ENCODE results near the gene RFX8. TPM values are rescaled to one million over a fixed set of nuclear protein-coding genes. Genes with fewer than 3 reads are reported as not detected.
"Not testable (repeated sequence)": the region's sequence is repeated elsewhere in the genome, so short reads cannot be mapped to it uniquely, and the experiment has no call there.

The RFX8 gene
- total RNA-seq, 2 donors from 2014 or later, result 1.4 to 2.3 TPM

DNA sequence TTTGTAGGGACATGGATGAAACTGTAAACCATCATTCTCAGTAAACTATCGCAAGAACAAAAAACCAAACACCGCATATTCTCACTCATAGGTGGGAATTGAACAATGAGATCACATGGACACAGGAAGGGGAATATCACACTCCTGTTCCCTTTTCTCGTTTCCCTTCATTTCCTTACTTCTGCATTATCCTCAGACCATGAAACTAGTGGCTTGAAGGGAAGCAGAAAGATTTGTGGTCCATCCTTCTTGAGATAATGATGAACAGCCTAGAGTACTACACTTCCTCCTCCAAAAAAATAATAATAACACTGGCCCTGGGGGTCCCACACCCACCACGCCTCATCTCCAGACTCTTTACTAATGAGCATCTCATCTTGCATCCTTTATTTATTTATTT is 30.4 kb upstream of the RFX8 start:
- not testable (repeated sequence) for ATAC-seq (replicated peaks in 1 of 2); H3K4me3 Mint-ChIP-seq; H3K27me3 Mint-ChIP-seq (ENCODE audit: low read depth); H3K9me3 Mint-ChIP-seq; H3K36me3 Mint-ChIP-seq (ENCODE audit: insufficient read depth in 2 of 2); H3K27ac Mint-ChIP-seq; DNase-seq
- peaks cover 20% of the 10 kb centered on the region for H3K4me1 Mint-ChIP-seq (ENCODE audit: low read depth)

DNA sequence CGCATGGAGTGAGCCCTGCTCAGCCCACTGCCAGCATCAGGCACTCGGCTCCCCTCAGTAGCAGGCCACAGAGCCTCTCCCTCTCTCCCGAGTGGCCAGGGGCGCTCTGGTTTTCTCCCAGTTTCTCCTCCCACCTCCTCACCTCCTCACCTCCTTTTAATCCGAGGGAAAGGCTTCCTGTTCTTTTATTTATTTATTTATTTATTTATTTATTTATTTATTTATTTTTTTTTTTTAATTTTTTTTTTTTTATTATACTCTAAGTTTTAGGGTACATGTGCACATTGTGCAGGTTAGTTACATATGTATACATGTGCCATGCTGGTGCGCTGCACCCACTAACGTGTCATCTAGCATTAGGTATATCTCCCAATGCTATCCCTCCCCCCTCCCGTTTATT is 29.8 kb upstream of the RFX8 start:
- H3K4me3 Mint-ChIP-seq; DNase-seq; H3K9me3 Mint-ChIP-seq; ATAC-seq (replicated peaks in 1 of 2); H3K36me3 Mint-ChIP-seq (ENCODE audit: insufficient read depth in 2 of 2); H3K27ac Mint-ChIP-seq; H3K27me3 Mint-ChIP-seq (ENCODE audit: low read depth): not testable (repeated sequence)
- H3K4me1 Mint-ChIP-seq (ENCODE audit: low read depth), result peaks cover 20% of the 10 kb centered on the region

DNA sequence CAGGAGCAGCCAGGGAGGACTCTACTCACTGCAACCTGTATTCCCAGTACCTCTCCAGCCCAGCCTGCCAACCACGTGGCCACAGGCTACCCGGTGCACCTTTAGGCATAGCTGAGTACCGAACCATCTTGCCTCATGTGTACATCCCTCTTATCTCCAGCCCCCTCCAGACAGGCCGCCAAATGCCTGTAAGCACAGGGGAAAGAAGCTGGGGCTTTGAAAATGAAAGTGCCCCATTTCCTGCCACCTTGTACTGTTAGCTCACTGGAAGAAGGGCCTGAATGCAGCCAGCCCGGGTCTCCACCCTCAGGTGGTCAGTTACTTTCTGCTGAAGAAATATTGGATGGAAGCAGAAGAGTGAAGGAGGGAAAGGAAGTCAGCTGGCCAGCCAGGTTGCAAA is 27.2 kb upstream of the RFX8 start:
- no peaks in the 10 kb centered on the region for H3K27me3 Mint-ChIP-seq (ENCODE audit: low read depth)
- no peak overlapping the region for H3K27ac Mint-ChIP-seq
- H3K9me3 Mint-ChIP-seq, result no peaks in the 10 kb centered on the region
- DNase-seq, result no peak
- peak; percentile 19 to 30 for ATAC-seq (replicated peaks in 1 of 2)
- peaks cover 20% of the 10 kb centered on the region for H3K4me1 Mint-ChIP-seq (ENCODE audit: low read depth)
- H3K4me3 Mint-ChIP-seq, result no peak overlapping the region
- H3K36me3 Mint-ChIP-seq (ENCODE audit: insufficient read depth in 2 of 2), result no peaks in the 10 kb centered on the region

DNA sequence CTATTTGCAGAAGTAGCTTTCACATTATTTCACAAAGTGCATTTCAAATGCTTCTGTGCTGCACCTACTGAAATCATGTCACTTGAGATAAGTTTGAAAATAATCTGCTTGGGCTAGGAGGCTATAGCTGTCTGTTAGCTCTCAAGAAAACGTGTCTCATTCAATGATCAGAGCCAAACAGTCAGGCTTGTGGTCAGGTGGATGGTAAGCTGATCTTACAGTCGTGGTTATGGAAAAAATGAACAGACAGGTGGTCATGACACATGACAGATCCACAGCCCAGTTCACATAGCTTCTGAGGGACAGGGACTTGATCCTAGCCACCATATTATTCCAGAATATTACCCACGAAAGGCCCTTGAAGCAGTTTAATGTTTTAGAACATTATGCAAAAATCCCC is 26.5 kb upstream of the RFX8 start:
- Mint-ChIP-seq H3K4me1 (ENCODE audit: low read depth) (peaks cover 20% of the 10 kb centered on the region), H3K27ac (no peak overlapping the region), H3K27me3 (ENCODE audit: low read depth) (no peaks in the 10 kb centered on the region), H3K4me3 (no peak overlapping the region), H3K9me3 (no peaks in the 10 kb centered on the region), H3K36me3 (ENCODE audit: insufficient read depth in 2 of 2) (no peaks in the 10 kb centered on the region)
- DNase-seq (peak; percentile 20 to 25), ATAC-seq (replicated peaks in 1 of 2) (peak; percentile 92 to 94)

DNA sequence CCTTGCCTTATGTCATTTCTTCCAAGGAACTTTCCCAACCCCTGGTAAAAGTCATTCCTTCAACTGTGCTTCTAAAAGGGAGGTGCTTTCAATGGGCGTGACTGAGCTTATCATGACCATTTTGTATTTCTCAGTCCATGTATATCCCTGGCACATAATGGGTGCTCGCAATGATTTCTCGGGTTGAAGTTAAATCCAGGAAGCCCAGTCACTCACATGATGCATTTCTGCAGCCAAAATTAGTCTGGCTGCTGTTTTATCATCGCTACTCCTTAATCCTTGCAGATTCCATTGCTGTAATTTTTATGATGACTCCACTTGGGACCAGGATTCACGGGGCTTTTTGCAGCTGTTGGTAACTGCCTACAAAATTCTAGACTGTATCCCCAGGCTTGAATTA is 25.9 kb upstream of the RFX8 start:
- no peak overlapping the region for H3K4me3 Mint-ChIP-seq
- H3K27me3 Mint-ChIP-seq (ENCODE audit: low read depth), result no peaks in the 10 kb centered on the region
- H3K36me3 Mint-ChIP-seq (ENCODE audit: insufficient read depth in 2 of 2), result no peaks in the 10 kb centered on the region

DNA sequence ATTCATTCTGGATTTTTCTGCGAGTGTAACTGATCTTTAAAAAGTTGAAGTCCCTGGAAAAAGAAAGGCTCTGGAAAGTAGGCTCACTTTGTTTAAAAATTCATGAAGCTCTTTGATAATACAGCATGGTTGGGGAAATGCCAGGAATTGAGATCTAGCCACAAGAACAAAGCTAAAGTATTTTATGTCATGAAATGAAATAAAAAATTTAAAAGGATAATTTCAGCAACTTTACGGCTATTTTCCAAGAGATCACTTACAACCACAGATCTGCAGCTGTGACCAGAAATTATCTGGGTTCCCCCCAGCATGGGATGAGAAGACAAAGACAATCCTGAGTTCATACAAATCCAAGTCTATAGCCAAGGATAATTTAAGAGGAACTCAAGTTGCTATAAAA is 25.3 kb upstream of the RFX8 start:
- H3K9me3 Mint-ChIP-seq, result no peaks in the 10 kb centered on the region
- no peaks in the 10 kb centered on the region for H3K27me3 Mint-ChIP-seq (ENCODE audit: low read depth)
- DNase-seq (no peak), ATAC-seq (replicated peaks in 1 of 2) (no peak)
- H3K36me3 Mint-ChIP-seq (ENCODE audit: insufficient read depth in 2 of 2), result no peaks in the 10 kb centered on the region
- H3K4me1 Mint-ChIP-seq (ENCODE audit: low read depth), result peaks cover 20% of the 10 kb centered on the region
- no peak overlapping the region for H3K27ac Mint-ChIP-seq
- no peak overlapping the region for H3K4me3 Mint-ChIP-seq

More for the DNA sequence above, 25.9 kb upstream of the RFX8 start:
- DNase-seq (no peak), ATAC-seq (replicated peaks in 1 of 2) (no peak)
- Mint-ChIP-seq H3K4me1 (ENCODE audit: low read depth) (peaks cover 20% of the 10 kb centered on the region), H3K27ac (no peak overlapping the region), H3K9me3 (no peaks in the 10 kb centered on the region)

DNA sequence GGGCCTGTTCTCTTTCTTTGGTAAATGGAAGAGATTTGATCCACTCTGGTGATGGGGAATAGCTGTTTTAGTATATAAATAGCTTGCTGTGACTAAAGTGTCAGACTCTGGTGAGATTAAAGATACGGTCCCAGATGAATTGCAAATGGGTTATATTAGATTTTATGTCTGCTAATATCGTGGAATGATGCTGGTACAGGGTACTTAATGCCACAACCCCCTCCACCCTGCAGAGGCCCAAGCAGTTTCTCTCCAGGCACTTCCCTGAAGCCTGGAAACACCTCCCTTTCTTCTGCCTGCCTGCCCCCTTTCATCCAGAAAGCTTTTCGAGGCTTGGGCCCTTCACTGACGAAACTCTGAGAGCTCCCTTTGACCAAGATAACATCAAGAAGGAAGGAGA is 21.4 kb upstream of the RFX8 start:
- Mint-ChIP-seq H3K36me3 (ENCODE audit: insufficient read depth in 2 of 2) (no peaks in the 10 kb centered on the region), H3K4me1 (ENCODE audit: low read depth) (peaks cover 6% of the 10 kb centered on the region), H3K4me3 (no peak overlapping the region), H3K27me3 (ENCODE audit: low read depth) (no peaks in the 10 kb centered on the region), H3K9me3 (no peaks in the 10 kb centered on the region), H3K27ac (no peak overlapping the region)
- no peak for DNase-seq
- ATAC-seq (replicated peaks in 1 of 2), result no peak

DNA sequence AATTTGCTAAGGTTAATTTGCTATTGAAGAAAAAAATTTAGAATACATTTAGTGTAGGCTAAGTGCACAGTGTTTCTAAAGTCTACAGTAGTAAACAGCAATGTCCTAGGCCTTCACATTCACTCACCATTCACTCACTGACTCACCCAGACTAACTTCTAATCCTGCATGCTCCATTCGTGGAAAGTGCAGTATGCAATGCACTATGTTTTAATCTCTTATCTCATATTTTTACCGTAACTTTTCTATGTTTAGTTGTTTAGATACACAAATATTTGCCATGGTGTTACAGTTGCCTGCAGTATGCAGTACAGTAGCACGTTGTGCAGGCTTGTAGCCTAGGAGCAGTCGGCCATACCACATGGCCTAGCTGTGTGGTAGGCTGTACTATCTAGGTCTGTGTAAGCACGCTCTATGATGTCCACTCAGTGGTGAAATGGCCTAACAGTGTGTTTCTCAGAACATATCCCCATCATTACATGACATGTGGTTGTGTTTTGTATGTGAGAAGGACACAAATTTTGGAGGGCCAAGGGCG is 18.1 kb upstream of the RFX8 start:
- no peaks in the 10 kb centered on the region for H3K4me1 Mint-ChIP-seq (ENCODE audit: low read depth)

DNA sequence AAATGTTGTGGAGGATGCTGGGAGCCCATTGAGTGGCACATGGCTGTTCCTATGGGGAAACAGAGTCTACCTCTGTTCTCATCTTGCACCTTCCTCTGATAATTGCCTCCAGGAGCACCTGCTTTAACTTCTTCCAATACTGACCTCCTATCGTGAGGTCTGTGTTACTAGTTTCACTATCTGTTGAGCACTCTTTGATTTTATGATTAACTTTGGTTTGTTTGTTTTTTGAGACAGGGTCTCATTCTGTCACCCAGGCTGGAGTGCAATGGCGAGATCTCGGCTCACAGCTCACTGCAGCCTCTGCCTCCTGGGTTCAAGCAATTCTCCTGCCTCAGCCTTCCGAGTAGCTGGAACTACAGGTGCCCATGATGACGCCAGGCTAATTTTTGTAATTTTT is 12.1 kb upstream of the RFX8 start:
- peak overlapping the region in 1 of 2 donors; percentile 12 for H3K4me3 Mint-ChIP-seq
- no peak overlapping the region for H3K27ac Mint-ChIP-seq
- DNase-seq (no peak), ATAC-seq (replicated peaks in 1 of 2) (no peak)
- H3K9me3 Mint-ChIP-seq, result peaks cover 3 to 4% of the 10 kb centered on the region in 2 donors
- no peaks in the 10 kb centered on the region for H3K36me3 Mint-ChIP-seq (ENCODE audit: insufficient read depth in 2 of 2)
- no peaks in the 10 kb centered on the region for H3K27me3 Mint-ChIP-seq (ENCODE audit: low read depth)
- H3K4me1 Mint-ChIP-seq (ENCODE audit: low read depth), result peaks cover 18% of the 10 kb centered on the region

More for the DNA sequence above, 18.1 kb upstream of the RFX8 start:
- no peaks in the 10 kb centered on the region for H3K36me3 Mint-ChIP-seq (ENCODE audit: insufficient read depth in 2 of 2)
- H3K27me3 Mint-ChIP-seq (ENCODE audit: low read depth), result no peaks in the 10 kb centered on the region
- H3K9me3 Mint-ChIP-seq, result peaks cover 3 to 4% of the 10 kb centered on the region in 2 donors
- no peak overlapping the region for H3K4me3 Mint-ChIP-seq
- ATAC-seq (replicated peaks in 1 of 2) (no peak), DNase-seq (no peak)
- no peak overlapping the region for H3K27ac Mint-ChIP-seq

DNA sequence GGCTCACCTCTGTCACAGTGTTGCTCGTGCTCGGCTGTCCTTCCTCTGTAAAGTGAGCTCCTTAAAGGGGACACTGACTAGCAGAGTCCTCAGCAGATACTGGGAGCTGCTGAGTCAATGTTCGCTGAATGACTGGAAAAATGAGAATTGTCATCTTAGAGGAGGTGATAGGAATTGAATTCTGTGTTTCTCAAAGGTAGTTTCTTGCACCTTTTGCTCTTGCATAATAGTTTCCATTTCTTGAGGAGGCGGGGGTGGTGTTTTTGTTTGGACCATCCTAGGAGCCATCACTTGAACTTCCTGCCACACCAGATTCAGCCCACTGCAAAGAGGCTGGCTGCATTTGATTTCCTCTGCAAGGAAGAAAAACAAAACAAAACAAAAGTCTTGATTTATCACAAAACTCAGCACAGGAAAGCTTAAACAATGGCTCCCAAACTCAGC is 11.4 kb upstream of the RFX8 start:
- Mint-ChIP-seq H3K4me3 (peak overlapping the region in 1 of 2 donors; percentile 11), H3K36me3 (ENCODE audit: insufficient read depth in 2 of 2) (no peaks in the 10 kb centered on the region), H3K27ac (no peak overlapping the region), H3K27me3 (ENCODE audit: low read depth) (no peaks in the 10 kb centered on the region), H3K4me1 (ENCODE audit: low read depth) (peaks cover 18% of the 10 kb centered on the region), H3K9me3 (peaks cover 3 to 4% of the 10 kb centered on the region in 2 donors)
- ATAC-seq (replicated peaks in 1 of 2) (peak; percentile 44 to 62), DNase-seq (no peak)

DNA sequence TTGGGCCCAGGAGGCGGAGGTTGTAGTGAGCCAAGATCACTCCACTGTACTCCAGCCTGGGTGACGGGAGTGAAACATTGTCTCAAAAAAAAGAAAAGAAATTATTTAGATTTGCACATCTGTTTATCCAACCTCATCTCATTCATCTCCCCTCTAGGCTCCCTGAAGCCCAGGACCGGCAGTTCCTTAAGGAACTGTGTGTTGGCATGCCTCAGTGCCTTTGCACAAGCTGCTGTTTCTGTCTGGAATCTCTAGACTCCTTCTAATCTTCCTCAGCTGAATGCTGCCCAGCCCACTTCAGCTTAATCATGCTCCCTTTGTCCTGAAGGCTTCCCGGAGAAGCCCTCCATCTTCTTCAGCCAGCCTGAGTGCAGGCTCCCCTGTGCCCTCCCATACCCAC is 10.9 kb upstream of the RFX8 start:
- Mint-ChIP-seq H3K9me3 (peaks cover under 1 to 3% of the 10 kb centered on the region in 2 donors), H3K4me3 (no peak overlapping the region), H3K27ac (no peak overlapping the region), H3K27me3 (ENCODE audit: low read depth) (no peaks in the 10 kb centered on the region), H3K4me1 (ENCODE audit: low read depth) (peaks cover 21% of the 10 kb centered on the region), H3K36me3 (ENCODE audit: insufficient read depth in 2 of 2) (no peaks in the 10 kb centered on the region)
- DNase-seq (no peak), ATAC-seq (replicated peaks in 1 of 2) (no peak)

DNA sequence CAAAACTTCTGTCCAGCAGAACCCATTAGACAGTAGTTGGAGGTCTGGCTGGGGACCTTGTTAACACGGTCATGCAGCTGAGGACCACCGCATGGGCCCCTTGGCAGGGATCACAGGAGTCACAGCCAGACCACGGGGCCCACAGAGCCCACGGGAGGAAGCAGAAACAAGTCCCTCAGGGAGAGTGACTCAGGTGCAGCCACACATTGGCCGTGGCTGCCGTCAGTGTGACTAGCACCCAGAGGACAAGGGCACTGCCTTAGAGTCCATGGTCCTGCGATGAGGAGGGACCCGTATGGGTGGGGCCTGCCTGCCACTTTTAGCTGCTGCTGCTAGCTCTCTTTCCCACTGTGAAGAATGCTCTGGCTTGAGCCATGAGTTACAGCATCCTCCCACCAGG is 5.9 kb upstream of the RFX8 start:
- DNase-seq (no peak), ATAC-seq (replicated peaks in 1 of 2) (no peak)
- no peaks in the 10 kb centered on the region for H3K9me3 Mint-ChIP-seq
- H3K36me3 Mint-ChIP-seq (ENCODE audit: insufficient read depth in 2 of 2), result no peaks in the 10 kb centered on the region
- no peak overlapping the region for H3K27ac Mint-ChIP-seq
- H3K4me3 Mint-ChIP-seq, result no peak overlapping the region
- peaks cover 32% of the 10 kb centered on the region for H3K27me3 Mint-ChIP-seq (ENCODE audit: low read depth)
- peaks cover 19% of the 10 kb centered on the region for H3K4me1 Mint-ChIP-seq (ENCODE audit: low read depth)

DNA sequence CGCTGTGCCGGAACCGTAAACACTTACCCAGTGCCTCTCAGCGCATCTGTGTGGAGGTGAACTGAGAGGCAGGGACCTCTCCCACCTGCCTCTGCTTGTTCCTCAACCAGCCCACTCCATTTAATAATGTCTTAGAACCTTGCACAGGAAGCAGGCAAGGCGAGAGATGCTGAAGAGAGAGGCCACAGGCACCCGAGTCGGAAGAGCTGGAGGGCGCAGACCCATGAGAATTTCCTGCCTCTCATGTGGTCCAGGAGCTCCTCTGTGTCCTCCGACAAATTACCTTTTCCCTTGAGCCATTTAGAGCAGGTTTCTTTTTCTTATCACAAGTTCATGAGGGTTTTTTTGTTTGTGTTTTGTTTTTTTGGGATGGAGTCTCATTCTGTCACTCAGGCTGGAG is 4.9 kb upstream of the RFX8 start:
- DNase-seq (no peak), ATAC-seq (replicated peaks in 1 of 2) (no peak)
- no peak overlapping the region for H3K4me3 Mint-ChIP-seq
- peaks cover 28% of the 10 kb centered on the region for H3K4me1 Mint-ChIP-seq (ENCODE audit: low read depth)
- H3K9me3 Mint-ChIP-seq, result no peaks in the 10 kb centered on the region
- no peaks in the 10 kb centered on the region for H3K36me3 Mint-ChIP-seq (ENCODE audit: insufficient read depth in 2 of 2)
- no peak overlapping the region for H3K27ac Mint-ChIP-seq
- peaks cover 33% of the 10 kb centered on the region for H3K27me3 Mint-ChIP-seq (ENCODE audit: low read depth)

DNA sequence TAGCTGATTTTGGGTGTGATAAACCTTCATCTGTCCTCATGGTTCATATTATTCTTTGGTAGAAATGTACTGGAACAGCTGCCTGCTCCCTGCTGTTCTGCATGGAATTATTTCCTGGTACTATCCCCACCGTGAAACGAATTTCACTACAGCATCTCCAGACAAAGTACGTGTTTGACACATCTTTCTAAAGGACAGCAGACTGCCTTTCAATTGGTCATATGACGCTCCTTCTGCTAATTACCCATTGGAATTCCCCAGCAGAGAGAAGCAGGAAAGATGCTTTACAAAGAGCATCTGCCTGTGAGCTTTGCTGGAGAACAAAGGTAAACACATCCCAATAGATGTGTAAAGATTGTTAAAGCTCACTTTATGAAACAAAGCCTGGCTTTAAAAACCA is 4.4 kb upstream of the RFX8 start:
- ATAC-seq (replicated peaks in 1 of 2), result no peak
- Mint-ChIP-seq H3K9me3 (no peaks in the 10 kb centered on the region), H3K27me3 (ENCODE audit: low read depth) (peaks cover 33% of the 10 kb centered on the region), H3K27ac (no peak overlapping the region), H3K36me3 (ENCODE audit: insufficient read depth in 2 of 2) (no peaks in the 10 kb centered on the region), H3K4me1 (ENCODE audit: low read depth) (peaks cover 29% of the 10 kb centered on the region), H3K4me3 (no peak overlapping the region)
- DNase-seq, result no peak

Data from activated T-cell treated with anti-CD3 and anti-CD28 coated beads, Interleukin-2, amount 50 U/mL, for 72 hours (primary cell).